ENCODE measurements around the gene PGAP3. TPM values are rescaled to one million over a fixed set of nuclear protein-coding genes. Genes with fewer than 3 reads are reported as not detected.

The PGAP3 gene
- polyA plus RNA-seq, 3 donors: 8.3 to 19.3 (median 9.2) TPM

DNA sequence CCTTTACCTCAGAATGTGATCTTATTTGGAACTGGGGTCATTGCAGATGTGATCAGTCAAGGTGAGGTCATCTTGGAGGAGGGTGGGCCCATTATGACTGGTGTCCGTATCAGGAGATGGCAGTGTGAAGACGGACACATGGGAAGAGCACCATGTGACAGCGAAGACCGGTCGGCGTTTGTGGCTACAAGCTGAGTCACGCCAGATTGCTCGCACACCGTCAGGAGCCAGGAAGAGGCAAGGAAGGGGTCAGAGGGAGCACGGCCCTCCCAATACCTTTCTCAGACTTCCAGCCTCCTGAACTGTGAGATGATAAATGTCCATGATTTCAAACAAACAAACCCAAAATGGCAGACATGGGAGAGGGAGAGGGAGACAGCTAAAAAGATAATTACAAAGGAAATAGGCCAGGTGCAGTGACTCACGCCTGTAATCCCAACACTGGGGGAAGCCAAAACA, 37.7 kb downstream of the PGAP3 start:
- TF ChIP-seq, protein P1, sequence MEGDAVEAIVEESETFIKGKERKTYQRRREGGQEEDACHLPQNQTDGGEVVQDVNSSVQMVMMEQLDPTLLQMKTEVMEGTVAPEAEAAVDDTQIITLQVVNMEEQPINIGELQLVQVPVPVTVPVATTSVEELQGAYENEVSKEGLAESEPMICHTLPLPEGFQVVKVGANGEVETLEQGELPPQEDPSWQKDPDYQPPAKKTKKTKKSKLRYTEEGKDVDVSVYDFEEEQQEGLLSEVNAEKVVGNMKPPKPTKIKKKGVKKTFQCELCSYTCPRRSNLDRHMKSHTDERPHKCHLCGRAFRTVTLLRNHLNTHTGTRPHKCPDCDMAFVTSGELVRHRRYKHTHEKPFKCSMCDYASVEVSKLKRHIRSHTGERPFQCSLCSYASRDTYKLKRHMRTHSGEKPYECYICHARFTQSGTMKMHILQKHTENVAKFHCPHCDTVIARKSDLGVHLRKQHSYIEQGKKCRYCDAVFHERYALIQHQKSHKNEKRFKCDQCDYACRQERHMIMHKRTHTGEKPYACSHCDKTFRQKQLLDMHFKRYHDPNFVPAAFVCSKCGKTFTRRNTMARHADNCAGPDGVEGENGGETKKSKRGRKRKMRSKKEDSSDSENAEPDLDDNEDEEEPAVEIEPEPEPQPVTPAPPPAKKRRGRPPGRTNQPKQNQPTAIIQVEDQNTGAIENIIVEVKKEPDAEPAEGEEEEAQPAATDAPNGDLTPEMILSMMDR (IDR thresholded peaks at IDR 0.05): no peak
- H3K4me1 Mint-ChIP-seq: peaks cover 23% of the 10 kb centered on the region
- H3K27ac Mint-ChIP-seq: no peak overlapping the region
- no peak overlapping the region for H2AFZ ChIP-seq (ENCODE audit: insufficient read depth, low read depth, low read length, poor library complexity, severe bottlenecking)
- H3K27me3 Mint-ChIP-seq (ENCODE audit: low read depth in 3 of 3): peaks cover 0 to 2% (median 0%) of the 10 kb centered on the region in 3 donors
- no peaks in the 10 kb centered on the region for H3K9me3 Mint-ChIP-seq
- H3K4me1 ChIP-seq (ENCODE audit: control insufficient read depth in 1 of 2, insufficient read depth in 2 of 2, low read length in 2 of 2): peaks cover 0 to 2% of the 10 kb centered on the region in 2 donors
- no peaks in the 10 kb centered on the region for H3K9me3 ChIP-seq (replicated peaks in 1 of 2; ENCODE audit: control insufficient read depth in 1 of 2, insufficient read depth in 1 of 2, low read length in 2 of 2)
- peaks cover 54% of the 10 kb centered on the region for H3K79me2 ChIP-seq (ENCODE audit: insufficient read depth, low read length)
- H3K36me3 Mint-ChIP-seq: peaks cover 38 to 40% of the 10 kb centered on the region in 2 donors
- H3K27me3 ChIP-seq (ENCODE audit: control insufficient read depth in 2 of 2, insufficient read depth in 2 of 2, low read length in 2 of 2): no peaks in the 10 kb centered on the region
- peaks cover 6 to 30% of the 10 kb centered on the region in 2 donors for H3K36me3 ChIP-seq (replicated peaks in 1 of 2; ENCODE audit: control insufficient read depth in 1 of 2, insufficient read depth in 2 of 2, low read length in 2 of 2)
- 96% methylated on average over 5 of the region's 11 CpGs for WGBS (ENCODE audit: insufficient coverage)
- no peak overlapping the region for H3K4me3 ChIP-seq (replicated peaks in 1 of 3; ENCODE audit: low read depth in 2 of 3, low read length in 3 of 3)
- H3K4me3 Mint-ChIP-seq: no peak overlapping the region
- H3K4me2 ChIP-seq (replicated peaks; ENCODE audit: extremely low read depth, low read length, poor library complexity, severe bottlenecking): no peak overlapping the region
- intact Hi-C loops (cut with micrococcal nuclease): no loop called here
- H4K20me1 ChIP-seq (ENCODE audit: insufficient read depth, low read length): peaks cover 99% of the 10 kb centered on the region
- no peak for DNase-seq
- H3K27ac ChIP-seq (ENCODE audit: low read depth in 1 of 2, low read length in 2 of 2): no peak overlapping the region
- no peak overlapping the region for H3K9ac ChIP-seq (ENCODE audit: insufficient read depth, low read length, poor library complexity, severe bottlenecking)

GRCh38 chr17:39648616-39649366, 39.1 kb downstream of the PGAP3 start:
- Histone ChIP-seq H4K20me1 (ENCODE audit: insufficient read depth, low read length) (peaks cover 99% of the 10 kb centered on the region), H3K27me3 (ENCODE audit: control insufficient read depth in 2 of 2, insufficient read depth in 2 of 2, low read length in 2 of 2) (no peaks in the 10 kb centered on the region), H3K4me3 (replicated peaks in 1 of 3; ENCODE audit: low read depth in 2 of 3, low read length in 3 of 3) (no peak overlapping the region), H3K36me3 (replicated peaks in 1 of 2; ENCODE audit: control insufficient read depth in 1 of 2, insufficient read depth in 2 of 2, low read length in 2 of 2) (peaks cover 0 to 21% of the 10 kb centered on the region in 2 donors), H3K9ac (ENCODE audit: insufficient read depth, low read length, poor library complexity, severe bottlenecking) (no peak overlapping the region), H2AFZ (ENCODE audit: insufficient read depth, low read depth, low read length, poor library complexity, severe bottlenecking) (no peak overlapping the region), H3K79me2 (ENCODE audit: insufficient read depth, low read length) (peaks cover 63% of the 10 kb centered on the region), H3K9me3 (replicated peaks in 1 of 2; ENCODE audit: control insufficient read depth in 1 of 2, insufficient read depth in 1 of 2, low read length in 2 of 2) (no peaks in the 10 kb centered on the region), H3K27ac (ENCODE audit: low read depth in 1 of 2, low read length in 2 of 2) (no peak overlapping the region), H3K4me1 (ENCODE audit: control insufficient read depth in 1 of 2, insufficient read depth in 2 of 2, low read length in 2 of 2) (peaks cover 0 to 2% of the 10 kb centered on the region in 2 donors), H3K4me2 (replicated peaks; ENCODE audit: extremely low read depth, low read length, poor library complexity, severe bottlenecking) (no peak overlapping the region)
- 90% methylated on average over 12 of the region's 15 CpGs for WGBS (ENCODE audit: insufficient coverage)
- H3K9me3 Mint-ChIP-seq: no peaks in the 10 kb centered on the region
- peaks cover 32% of the 10 kb centered on the region in 2 donors for H3K36me3 Mint-ChIP-seq
- no peak overlapping the region for H3K4me3 Mint-ChIP-seq
- no peak for DNase-seq
- H3K27ac Mint-ChIP-seq: peak overlapping the region in 3 of 7 donors; percentile 2 to 28 (median 27)
- H3K4me1 Mint-ChIP-seq: peaks cover 22% of the 10 kb centered on the region
- peaks cover 0 to 2% (median 0%) of the 10 kb centered on the region in 3 donors for H3K27me3 Mint-ChIP-seq (ENCODE audit: low read depth in 3 of 3)
- intact Hi-C loops (cut with micrococcal nuclease): no loop called here
- TF ChIP-seq, protein P1 (IDR thresholded peaks at IDR 0.05): no peak

Measured in CD14-positive monocyte (primary cell).